Measurements from ENCODE around the gene TCERG1L.

TCERG1L gene

DNA sequence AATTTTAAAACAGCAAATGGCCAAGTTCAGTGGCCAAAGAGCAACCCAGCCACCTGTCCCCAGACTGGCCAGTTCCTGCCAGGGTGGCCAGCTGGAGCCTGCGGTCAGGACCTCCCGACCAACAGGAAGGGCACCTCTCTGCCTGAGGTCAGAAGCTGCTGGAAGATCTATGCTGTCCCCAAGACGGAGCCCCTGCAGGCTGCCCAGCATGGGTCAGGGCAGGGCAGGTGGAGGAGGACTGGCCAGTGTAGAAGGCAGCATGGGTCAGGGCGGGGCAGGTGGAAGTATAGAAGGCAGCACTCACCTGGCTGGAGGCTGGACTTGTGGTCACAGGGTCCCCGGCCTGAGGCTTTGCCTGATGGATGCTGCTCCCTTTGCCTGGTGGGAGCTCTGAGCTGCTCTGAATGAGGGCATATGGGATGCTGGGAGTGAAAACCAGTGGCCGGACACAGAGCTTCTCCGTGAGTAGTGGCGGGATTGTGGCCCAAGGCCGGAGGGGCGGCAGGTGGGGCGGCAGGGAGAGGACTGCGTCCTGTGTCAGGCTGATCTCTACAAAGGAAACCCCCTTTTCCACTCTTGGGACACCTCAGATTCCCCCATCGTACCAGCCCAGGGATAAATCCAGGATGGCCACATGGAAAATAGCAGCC is 229.2 kb downstream of the TCERG1L start:
- Histone ChIP-seq H3K27me3 (ENCODE audit: insufficient read depth, low read length, poor library complexity, severe bottlenecking) (no peaks in the 10 kb centered on the region), H3K79me2 (ENCODE audit: insufficient read depth, low read length) (no peaks in the 10 kb centered on the region), H3K36me3 (ENCODE audit: insufficient read depth, low read length) (no peaks in the 10 kb centered on the region), H3K9ac (ENCODE audit: low read depth, low read length, poor library complexity, severe bottlenecking) (no peak overlapping the region), H3K4me2 (ENCODE audit: low read depth, low read length, poor library complexity, severe bottlenecking) (no peak overlapping the region), H4K20me1 (ENCODE audit: insufficient read depth, low read length, poor library complexity, severe bottlenecking) (no peaks in the 10 kb centered on the region), H2AFZ (ENCODE audit: low read length) (no peak overlapping the region), H3K4me1 (ENCODE audit: insufficient read depth, low read length, poor library complexity, severe bottlenecking) (no peaks in the 10 kb centered on the region), H3K9me2 (replicated peaks; ENCODE audit: low read depth, low read length) (no peaks in the 10 kb centered on the region), H3F3A (ENCODE audit: low read depth) (no peaks in the 10 kb centered on the region), H3K4me3 (ENCODE audit: low read length, poor library complexity, severe bottlenecking) (no peak overlapping the region), H3K9me3 (ENCODE audit: insufficient read depth, low read depth, low read length) (peaks cover 28% of the 10 kb centered on the region; the same call in 1 of the 2 replicates)
- TF ChIP-seq, protein P1, sequence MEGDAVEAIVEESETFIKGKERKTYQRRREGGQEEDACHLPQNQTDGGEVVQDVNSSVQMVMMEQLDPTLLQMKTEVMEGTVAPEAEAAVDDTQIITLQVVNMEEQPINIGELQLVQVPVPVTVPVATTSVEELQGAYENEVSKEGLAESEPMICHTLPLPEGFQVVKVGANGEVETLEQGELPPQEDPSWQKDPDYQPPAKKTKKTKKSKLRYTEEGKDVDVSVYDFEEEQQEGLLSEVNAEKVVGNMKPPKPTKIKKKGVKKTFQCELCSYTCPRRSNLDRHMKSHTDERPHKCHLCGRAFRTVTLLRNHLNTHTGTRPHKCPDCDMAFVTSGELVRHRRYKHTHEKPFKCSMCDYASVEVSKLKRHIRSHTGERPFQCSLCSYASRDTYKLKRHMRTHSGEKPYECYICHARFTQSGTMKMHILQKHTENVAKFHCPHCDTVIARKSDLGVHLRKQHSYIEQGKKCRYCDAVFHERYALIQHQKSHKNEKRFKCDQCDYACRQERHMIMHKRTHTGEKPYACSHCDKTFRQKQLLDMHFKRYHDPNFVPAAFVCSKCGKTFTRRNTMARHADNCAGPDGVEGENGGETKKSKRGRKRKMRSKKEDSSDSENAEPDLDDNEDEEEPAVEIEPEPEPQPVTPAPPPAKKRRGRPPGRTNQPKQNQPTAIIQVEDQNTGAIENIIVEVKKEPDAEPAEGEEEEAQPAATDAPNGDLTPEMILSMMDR (conservative IDR thresholded peaks at IDR 0.05; ENCODE audit: low read length), result no peak
- no peak for TF ChIP-seq EZH2phosphoT487 (IDR thresholded peaks at IDR 0.05; ENCODE audit: borderline replicate concordance)

DNA sequence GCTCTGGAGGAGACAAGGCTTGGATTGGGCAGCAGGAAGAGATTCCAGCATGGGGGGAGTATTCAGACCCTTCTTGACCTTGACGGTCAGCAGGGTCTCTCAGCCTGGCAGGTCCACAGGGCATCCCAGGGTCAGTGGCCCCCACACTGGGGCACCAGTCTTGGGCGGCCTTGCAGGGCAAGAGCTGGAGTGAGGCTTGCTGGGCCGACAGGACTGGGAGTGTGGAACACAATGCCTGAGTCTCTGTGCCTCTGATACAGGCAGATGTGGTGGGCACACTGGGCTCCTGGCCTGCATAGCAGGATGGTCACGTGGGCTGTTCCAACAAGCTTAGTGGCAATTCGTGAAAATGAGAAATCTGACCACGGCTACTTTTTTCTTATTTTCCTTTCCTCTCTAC is 229.7 kb downstream of the TCERG1L start:
- TF ChIP-seq, protein P1 (conservative IDR thresholded peaks at IDR 0.05; ENCODE audit: low read length), result no peak
- TF ChIP-seq EZH2phosphoT487 (IDR thresholded peaks at IDR 0.05; ENCODE audit: borderline replicate concordance), result no peak
- no peak overlapping the region for H2AFZ ChIP-seq (ENCODE audit: low read length)
- H4K20me1 ChIP-seq (ENCODE audit: insufficient read depth, low read length, poor library complexity, severe bottlenecking), result no peaks in the 10 kb centered on the region
- H3K4me3 ChIP-seq (ENCODE audit: low read length, poor library complexity, severe bottlenecking), result no peak overlapping the region
- H3F3A ChIP-seq (ENCODE audit: low read depth), result no peaks in the 10 kb centered on the region
- no peak overlapping the region for H3K4me2 ChIP-seq (ENCODE audit: low read depth, low read length, poor library complexity, severe bottlenecking)
- no peaks in the 10 kb centered on the region for H3K36me3 ChIP-seq (ENCODE audit: insufficient read depth, low read length)
- no peak overlapping the region for H3K9ac ChIP-seq (ENCODE audit: low read depth, low read length, poor library complexity, severe bottlenecking)
- no peaks in the 10 kb centered on the region for H3K9me2 ChIP-seq (replicated peaks; ENCODE audit: low read depth, low read length)
- H3K27me3 ChIP-seq (ENCODE audit: insufficient read depth, low read length, poor library complexity, severe bottlenecking), result no peaks in the 10 kb centered on the region
- no peaks in the 10 kb centered on the region for H3K4me1 ChIP-seq (ENCODE audit: insufficient read depth, low read length, poor library complexity, severe bottlenecking)
- peaks cover 30% of the 10 kb centered on the region; the same call in 1 of the 2 replicates for H3K9me3 ChIP-seq (ENCODE audit: insufficient read depth, low read depth, low read length)
- no peaks in the 10 kb centered on the region for H3K79me2 ChIP-seq (ENCODE audit: insufficient read depth, low read length)

DNA sequence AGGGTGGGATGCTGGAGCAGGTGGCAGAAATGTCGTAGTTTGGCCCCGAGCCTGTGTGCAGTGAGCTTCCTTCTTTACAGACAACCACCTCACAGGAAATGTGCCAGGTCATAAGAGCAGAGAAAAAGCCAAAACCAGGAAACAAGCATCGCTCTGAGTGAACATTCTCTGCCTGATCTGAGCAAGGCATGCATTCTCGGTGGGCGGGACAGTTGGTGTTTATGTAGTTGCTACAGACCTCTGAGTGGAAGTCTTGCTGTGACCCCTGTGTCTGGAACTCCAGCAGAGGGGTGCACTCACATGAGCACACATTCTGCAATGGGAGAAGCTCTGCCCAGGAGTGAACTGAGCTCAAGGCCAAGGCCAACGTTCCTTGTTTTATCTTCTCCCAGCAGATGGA is 230.1 kb downstream of the TCERG1L start:
- no peaks in the 10 kb centered on the region for H3K36me3 ChIP-seq (ENCODE audit: insufficient read depth, low read length)
- H4K20me1 ChIP-seq (ENCODE audit: insufficient read depth, low read length, poor library complexity, severe bottlenecking), result no peaks in the 10 kb centered on the region
- H3K4me3 ChIP-seq (ENCODE audit: low read length, poor library complexity, severe bottlenecking), result no peak overlapping the region
- H2AFZ ChIP-seq (ENCODE audit: low read length), result no peak overlapping the region
- H3K9me2 ChIP-seq (replicated peaks; ENCODE audit: low read depth, low read length), result no peaks in the 10 kb centered on the region
- H3F3A ChIP-seq (ENCODE audit: low read depth), result no peaks in the 10 kb centered on the region
- peaks cover 27% of the 10 kb centered on the region; the same call in 1 of the 2 replicates for H3K9me3 ChIP-seq (ENCODE audit: insufficient read depth, low read depth, low read length)
- H3K4me1 ChIP-seq (ENCODE audit: insufficient read depth, low read length, poor library complexity, severe bottlenecking), result no peaks in the 10 kb centered on the region
- H3K79me2 ChIP-seq (ENCODE audit: insufficient read depth, low read length), result no peaks in the 10 kb centered on the region
- no peak overlapping the region for H3K9ac ChIP-seq (ENCODE audit: low read depth, low read length, poor library complexity, severe bottlenecking)
- TF ChIP-seq, protein P1 (conservative IDR thresholded peaks at IDR 0.05; ENCODE audit: low read length), result no peak
- TF ChIP-seq EZH2phosphoT487 (IDR thresholded peaks at IDR 0.05; ENCODE audit: borderline replicate concordance), result no peak
- no peak overlapping the region for H3K4me2 ChIP-seq (ENCODE audit: low read depth, low read length, poor library complexity, severe bottlenecking)
- H3K27me3 ChIP-seq (ENCODE audit: insufficient read depth, low read length, poor library complexity, severe bottlenecking), result no peaks in the 10 kb centered on the region
